Measurements from ENCODE around the gene ERCC3. TPM values are rescaled to one million over a fixed set of nuclear protein-coding genes. Genes with fewer than 3 reads are reported as not detected.

Gene ERCC3
- total and polyA plus RNA-seq, 4 experiments from 2014 or later: 22.3 to 62.9 (median 44.3) TPM

GRCh38 chr2:127324635-127325034, 30.7 kb upstream of the ERCC3 start:
- peaks cover 0 to 3% (median under 1%) of the 10 kb centered on the region in 4 donors for H3K4me1 Mint-ChIP-seq
- DNase-seq: peak in 1 of 5 donors; percentile 6

GRCh38 chr2:127321303-127321702, 27.4 kb upstream of the ERCC3 start:
- no peaks in the 10 kb centered on the region for H3K27me3 ChIP-seq (ENCODE audit: insufficient read depth, low read length)
- peaks cover 0 to 3% (median under 1%) of the 10 kb centered on the region in 4 donors for H3K4me1 Mint-ChIP-seq
- no peak overlapping the region for H3K27ac ChIP-seq (ENCODE audit: low read depth, low read length)
- H3K9me3 Mint-ChIP-seq: peaks cover 0 to 9% (median 6%) of the 10 kb centered on the region in 8 donors
- no peak overlapping the region for H3K4me3 ChIP-seq (ENCODE audit: low read length in 2 of 2)
- H3K36me3 Mint-ChIP-seq: peaks cover 65 to 70% of the 10 kb centered on the region in 2 donors
- H3K4me1 ChIP-seq (ENCODE audit: insufficient read depth, low read length): no peaks in the 10 kb centered on the region
- H3K36me3 ChIP-seq (ENCODE audit: insufficient read depth, low read length): peaks cover 33% of the 10 kb centered on the region
- no peak overlapping the region for H3K27ac Mint-ChIP-seq
- H3K9me3 ChIP-seq (ENCODE audit: control insufficient read depth in 1 of 2, low read length in 2 of 2): no peaks in the 10 kb centered on the region
- intact Hi-C loops (cut with micrococcal nuclease): no loop called here
- DNase-seq: no peak
- no peak overlapping the region for H3K4me3 Mint-ChIP-seq
- ChIA-PET POLR2A (ENCODE audit: partially characterized antibody) (interaction anchor here (0.6 to 1.1 kb wide), 2 partner anchors 20 to 548 kb away, joined by 3 read pairs; no protein-coding TSS in a partner anchor), CTCF (ENCODE audit: partially characterized antibody) (interaction anchor here (2.1 kb wide), 1 partner anchor 158 kb away, joined by 5 read pairs; no protein-coding TSS in a partner anchor)
- no peaks in the 10 kb centered on the region for H3K27me3 Mint-ChIP-seq

More at GRCh38 chr2:127324635-127325034, 30.7 kb upstream of the ERCC3 start:
- peaks cover 33% of the 10 kb centered on the region for H3K36me3 ChIP-seq (ENCODE audit: insufficient read depth, low read length)
- H3K27ac Mint-ChIP-seq: no peak overlapping the region
- no peaks in the 10 kb centered on the region for H3K9me3 ChIP-seq (ENCODE audit: control insufficient read depth in 1 of 2, low read length in 2 of 2)
- no peaks in the 10 kb centered on the region for H3K27me3 Mint-ChIP-seq
- peaks cover 58 to 64% of the 10 kb centered on the region in 2 donors for H3K36me3 Mint-ChIP-seq
- POLR2A ChIA-PET (ENCODE audit: partially characterized antibody): no interaction called here
- no peak overlapping the region for H3K27ac ChIP-seq (ENCODE audit: low read depth, low read length)
- H3K4me3 ChIP-seq (ENCODE audit: low read length in 2 of 2): no peak overlapping the region
- H3K27me3 ChIP-seq (ENCODE audit: insufficient read depth, low read length): no peaks in the 10 kb centered on the region
- CTCF ChIA-PET (ENCODE audit: partially characterized antibody): interaction anchor here (0.7 to 1.7 kb wide), 3 partner anchors 12 to 155 kb away, joined by 3 to 14 read pairs (median 4); partner anchors contain the start of gene ERCC3
- H3K4me3 Mint-ChIP-seq: no peak overlapping the region
- H3K9me3 Mint-ChIP-seq: peaks cover 0 to 9% (median 6%) of the 10 kb centered on the region in 8 donors
- H3K4me1 ChIP-seq (ENCODE audit: insufficient read depth, low read length): no peaks in the 10 kb centered on the region
- intact Hi-C loops (cut with micrococcal nuclease): loop anchor here (1.0 kb wide), 1 partner anchor 155 kb away; no protein-coding TSS in a partner anchor

- H3K27me3 Mint-ChIP-seq: no peaks in the 10 kb centered on the region
- CTCF ChIA-PET (ENCODE audit: partially characterized antibody): interaction anchor here (1.2 to 2.1 kb wide), 2 partner anchors 95 to 158 kb away, joined by 3 to 5 read pairs; no protein-coding TSS in a partner anchor
- H3K36me3 Mint-ChIP-seq: peaks cover 65 to 69% of the 10 kb centered on the region in 2 donors
- H3K27ac ChIP-seq (ENCODE audit: low read depth, low read length): no peak overlapping the region
- H3K9me3 Mint-ChIP-seq: peaks cover 0 to 9% (median 6%) of the 10 kb centered on the region in 8 donors
- no peak for DNase-seq
- peak overlapping the region in 1 of 7 donors; percentile 34 for H3K27ac Mint-ChIP-seq
- intact Hi-C loops (cut with micrococcal nuclease): no loop called here
- no peaks in the 10 kb centered on the region for H3K9me3 ChIP-seq (ENCODE audit: control insufficient read depth in 1 of 2, low read length in 2 of 2)
- H3K4me3 Mint-ChIP-seq: no peak overlapping the region
- H3K4me3 ChIP-seq (ENCODE audit: low read length in 2 of 2): no peak overlapping the region
- POLR2A ChIA-PET (ENCODE audit: partially characterized antibody): no interaction called here
- H3K4me1 ChIP-seq (ENCODE audit: insufficient read depth, low read length): no peaks in the 10 kb centered on the region
- peaks cover 0 to 3% (median under 1%) of the 10 kb centered on the region in 4 donors for H3K4me1 Mint-ChIP-seq
- no peaks in the 10 kb centered on the region for H3K27me3 ChIP-seq (ENCODE audit: insufficient read depth, low read length)
- peaks cover 33% of the 10 kb centered on the region for H3K36me3 ChIP-seq (ENCODE audit: insufficient read depth, low read length)
Observed at GRCh38 chr2:127320586-127321275, 26.8 kb upstream of the ERCC3 start.

GRCh38 chr2:127320067-127320466, 26.1 kb upstream of the ERCC3 start:
- DNase-seq: no peak
- H3K27ac Mint-ChIP-seq: peak overlapping the region in 3 of 7 donors; percentile 1 to 77 (median 34)
- no peak overlapping the region for H3K4me3 Mint-ChIP-seq
- H3K4me3 ChIP-seq (ENCODE audit: low read length in 2 of 2): no peak overlapping the region
- no peaks in the 10 kb centered on the region for H3K4me1 ChIP-seq (ENCODE audit: insufficient read depth, low read length)
- H3K27me3 ChIP-seq (ENCODE audit: insufficient read depth, low read length): no peaks in the 10 kb centered on the region
- no peaks in the 10 kb centered on the region for H3K9me3 ChIP-seq (ENCODE audit: control insufficient read depth in 1 of 2, low read length in 2 of 2)
- CTCF ChIA-PET (ENCODE audit: partially characterized antibody): interaction anchor here (1.2 to 2.1 kb wide), 2 partner anchors 95 to 159 kb away, joined by 3 to 5 read pairs; no protein-coding TSS in a partner anchor
- H3K36me3 ChIP-seq (ENCODE audit: insufficient read depth, low read length): peaks cover 39% of the 10 kb centered on the region
- POLR2A ChIA-PET (ENCODE audit: partially characterized antibody): no interaction called here
- H3K27ac ChIP-seq (ENCODE audit: low read depth, low read length): no peak overlapping the region
- intact Hi-C loops (cut with micrococcal nuclease): no loop called here
- peaks cover 0 to 3% (median under 1%) of the 10 kb centered on the region in 4 donors for H3K4me1 Mint-ChIP-seq
- peaks cover 66 to 70% of the 10 kb centered on the region in 2 donors for H3K36me3 Mint-ChIP-seq
- no peaks in the 10 kb centered on the region for H3K27me3 Mint-ChIP-seq
- H3K9me3 Mint-ChIP-seq: peaks cover 0 to 9% (median 6%) of the 10 kb centered on the region in 8 donors

- Mint-ChIP-seq H3K9me3 (no peaks in the 10 kb centered on the region), H3K4me1 (no peaks in the 10 kb centered on the region), H3K4me3 (no peak overlapping the region), H3K27ac (peak overlapping the region in 1 of 7 donors; percentile 71), H3K36me3 (peaks cover 61 to 80% of the 10 kb centered on the region in 2 donors), H3K27me3 (no peaks in the 10 kb centered on the region)
- ChIA-PET CTCF (ENCODE audit: partially characterized antibody) (interaction anchor here (0.6 to 1.3 kb wide), 2 partner anchors 51 to 274 kb away, joined by 4 read pairs; no protein-coding TSS in a partner anchor), POLR2A (ENCODE audit: partially characterized antibody) (no interaction called here)
- Histone ChIP-seq H3K27ac (ENCODE audit: low read depth, low read length) (no peak overlapping the region), H3K4me3 (ENCODE audit: low read length in 2 of 2) (no peak overlapping the region), H3K4me1 (ENCODE audit: insufficient read depth, low read length) (no peaks in the 10 kb centered on the region), H3K9me3 (ENCODE audit: control insufficient read depth in 1 of 2, low read length in 2 of 2) (no peaks in the 10 kb centered on the region), H3K27me3 (ENCODE audit: insufficient read depth, low read length) (no peaks in the 10 kb centered on the region), H3K36me3 (ENCODE audit: insufficient read depth, low read length) (peaks cover 44% of the 10 kb centered on the region)
- DNase-seq: no peak
- intact Hi-C loops (cut with micrococcal nuclease): no loop called here
Observed at GRCh38 chr2:127314193-127314988, 20.4 kb upstream of the ERCC3 start.

- intact Hi-C loops (cut with micrococcal nuclease): no loop called here
- Mint-ChIP-seq H3K4me1 (no peaks in the 10 kb centered on the region), H3K27ac (no peak overlapping the region), H3K4me3 (no peak overlapping the region), H3K36me3 (peaks cover 56 to 76% of the 10 kb centered on the region in 2 donors), H3K9me3 (no peaks in the 10 kb centered on the region), H3K27me3 (no peaks in the 10 kb centered on the region)
- Histone ChIP-seq H3K36me3 (ENCODE audit: insufficient read depth, low read length) (peaks cover 46% of the 10 kb centered on the region), H3K4me1 (ENCODE audit: insufficient read depth, low read length) (no peaks in the 10 kb centered on the region), H3K4me3 (ENCODE audit: low read length in 2 of 2) (no peak overlapping the region), H3K27me3 (ENCODE audit: insufficient read depth, low read length) (no peaks in the 10 kb centered on the region), H3K27ac (ENCODE audit: low read depth, low read length) (no peak overlapping the region), H3K9me3 (ENCODE audit: control insufficient read depth in 1 of 2, low read length in 2 of 2) (no peaks in the 10 kb centered on the region)
- CTCF ChIA-PET (ENCODE audit: partially characterized antibody): interaction anchor here (1.3 kb wide), 1 partner anchor 52 kb away, joined by 4 read pairs; no protein-coding TSS in a partner anchor
- no peak for DNase-seq
- POLR2A ChIA-PET (ENCODE audit: partially characterized antibody): no interaction called here
Observed at GRCh38 chr2:127313406-127313805, 19.5 kb upstream of the ERCC3 start.

- Mint-ChIP-seq H3K4me1 (no peaks in the 10 kb centered on the region), H3K36me3 (peaks cover 51 to 79% of the 10 kb centered on the region in 2 donors), H3K4me3 (no peak overlapping the region), H3K27ac (no peak overlapping the region), H3K9me3 (no peaks in the 10 kb centered on the region), H3K27me3 (no peaks in the 10 kb centered on the region)
- no peaks in the 10 kb centered on the region for H3K9me3 ChIP-seq (ENCODE audit: control insufficient read depth in 1 of 2, low read length in 2 of 2)
- CTCF ChIA-PET (ENCODE audit: partially characterized antibody): no interaction called here
- no peaks in the 10 kb centered on the region for H3K4me1 ChIP-seq (ENCODE audit: insufficient read depth, low read length)
- H3K4me3 ChIP-seq (ENCODE audit: low read length in 2 of 2): no peak overlapping the region
- intact Hi-C loops (cut with micrococcal nuclease): no loop called here
- peaks cover 57% of the 10 kb centered on the region for H3K36me3 ChIP-seq (ENCODE audit: insufficient read depth, low read length)
- DNase-seq: no peak
- POLR2A ChIA-PET (ENCODE audit: partially characterized antibody): no interaction called here
- no peaks in the 10 kb centered on the region for H3K27me3 ChIP-seq (ENCODE audit: insufficient read depth, low read length)
- no peak overlapping the region for H3K27ac ChIP-seq (ENCODE audit: low read depth, low read length)
Observed at GRCh38 chr2:127310980-127311379, 17.0 kb upstream of the ERCC3 start.

Data from CD4-positive, alpha-beta memory T cell (primary cell).